Measurements from ENCODE around the gene NIPSNAP3A. TPM values are rescaled to one million over a fixed set of nuclear protein-coding genes. Genes with fewer than 3 reads are reported as not detected.

NIPSNAP3A gene
- total RNA-seq, 1 experiment from 2014 or later = 13.6 TPM

DNA sequence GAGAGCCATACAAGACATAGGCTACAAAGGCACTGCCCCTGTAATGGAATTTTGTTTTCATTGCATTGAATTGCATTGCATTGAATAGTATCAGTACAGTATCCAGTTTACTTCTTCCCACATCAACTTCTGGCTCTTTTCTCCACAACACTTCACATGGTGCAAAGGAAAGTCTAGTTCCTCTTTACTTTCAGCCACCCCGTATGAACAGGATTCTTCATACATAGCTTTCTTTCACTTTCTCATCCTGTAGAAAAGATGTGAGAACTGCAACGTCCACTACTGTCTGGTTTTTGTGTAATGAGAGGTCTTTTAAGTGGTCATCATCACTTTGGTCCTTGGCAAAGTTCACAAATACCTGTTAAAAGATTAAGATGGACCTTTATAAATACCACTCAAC lies 36.6 kb downstream of the NIPSNAP3A start:
- DNase-seq (ENCODE audit: low spot score) = no peak
- intact Hi-C loops (cut with micrococcal nuclease; ENCODE audit: unreplicated experiment) = loop anchor here (5.0 kb wide), 1 partner anchor 373 kb away; no protein-coding TSS in a partner anchor
- Histone ChIP-seq H3K4me1 (ENCODE audit: insufficient read depth, low read length, poor library complexity, severe bottlenecking) (no peaks in the 10 kb centered on the region), H3K27me3 (replicated peaks; ENCODE audit: insufficient read depth, low read depth, low read length, poor library complexity) (no peaks in the 10 kb centered on the region), H3K4me3 (ENCODE audit: low read depth, low read length, poor library complexity, severe bottlenecking) (no peak overlapping the region), H3K36me3 (ENCODE audit: insufficient read depth, low read length, poor library complexity, severe bottlenecking) (no peaks in the 10 kb centered on the region), H3K27ac (ENCODE audit: low read depth, low read length, poor library complexity, severe bottlenecking) (no peak overlapping the region), H3K9me3 (ENCODE audit: low read depth, low read length, poor library complexity, severe bottlenecking) (no peaks in the 10 kb centered on the region)
- no peak for TF ChIP-seq EZH2 (IDR thresholded peaks at IDR 0.05; ENCODE audit: borderline replicate concordance, low read depth, low read length, poor library complexity, severe bottlenecking)
- TF ChIP-seq, protein P1, sequence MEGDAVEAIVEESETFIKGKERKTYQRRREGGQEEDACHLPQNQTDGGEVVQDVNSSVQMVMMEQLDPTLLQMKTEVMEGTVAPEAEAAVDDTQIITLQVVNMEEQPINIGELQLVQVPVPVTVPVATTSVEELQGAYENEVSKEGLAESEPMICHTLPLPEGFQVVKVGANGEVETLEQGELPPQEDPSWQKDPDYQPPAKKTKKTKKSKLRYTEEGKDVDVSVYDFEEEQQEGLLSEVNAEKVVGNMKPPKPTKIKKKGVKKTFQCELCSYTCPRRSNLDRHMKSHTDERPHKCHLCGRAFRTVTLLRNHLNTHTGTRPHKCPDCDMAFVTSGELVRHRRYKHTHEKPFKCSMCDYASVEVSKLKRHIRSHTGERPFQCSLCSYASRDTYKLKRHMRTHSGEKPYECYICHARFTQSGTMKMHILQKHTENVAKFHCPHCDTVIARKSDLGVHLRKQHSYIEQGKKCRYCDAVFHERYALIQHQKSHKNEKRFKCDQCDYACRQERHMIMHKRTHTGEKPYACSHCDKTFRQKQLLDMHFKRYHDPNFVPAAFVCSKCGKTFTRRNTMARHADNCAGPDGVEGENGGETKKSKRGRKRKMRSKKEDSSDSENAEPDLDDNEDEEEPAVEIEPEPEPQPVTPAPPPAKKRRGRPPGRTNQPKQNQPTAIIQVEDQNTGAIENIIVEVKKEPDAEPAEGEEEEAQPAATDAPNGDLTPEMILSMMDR (conservative IDR thresholded peaks at IDR 0.05; ENCODE audit: low read depth, low read length) = no peak
- ChIA-PET CTCF (no interaction called here), POLR2A (ENCODE audit: low non-redundant PET) (no interaction called here)
- no TSS peak for BruUV-seq (replicated peaks)

DNA sequence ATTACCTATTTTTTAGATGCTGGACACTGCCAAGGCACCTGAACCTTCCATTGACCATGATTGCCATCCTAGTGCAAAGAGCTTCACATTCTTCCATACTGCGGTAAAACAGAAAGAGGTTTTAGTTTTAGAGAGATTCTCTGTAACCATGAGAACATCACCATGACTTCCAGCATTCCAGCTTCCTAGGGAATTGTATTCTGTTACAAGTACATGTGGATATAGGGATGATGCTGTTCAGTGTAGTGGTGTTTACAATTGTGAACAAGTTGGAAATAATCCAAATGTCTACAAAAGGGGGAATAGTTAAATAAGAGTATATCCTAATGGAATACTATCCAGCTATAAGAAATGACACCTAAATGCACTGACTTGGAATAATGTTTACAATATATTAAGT lies 38.8 kb downstream of the NIPSNAP3A start:
- no peak for TF ChIP-seq EZH2 (IDR thresholded peaks at IDR 0.05; ENCODE audit: borderline replicate concordance, low read depth, low read length, poor library complexity, severe bottlenecking)
- TF ChIP-seq, protein P1 (conservative IDR thresholded peaks at IDR 0.05; ENCODE audit: low read depth, low read length) = no peak
- no peak for DNase-seq (ENCODE audit: low spot score)
- Histone ChIP-seq H3K4me1 (ENCODE audit: insufficient read depth, low read length, poor library complexity, severe bottlenecking) (no peaks in the 10 kb centered on the region), H3K27ac (ENCODE audit: low read depth, low read length, poor library complexity, severe bottlenecking) (no peak overlapping the region), H3K36me3 (ENCODE audit: insufficient read depth, low read length, poor library complexity, severe bottlenecking) (no peaks in the 10 kb centered on the region), H3K9me3 (ENCODE audit: low read depth, low read length, poor library complexity, severe bottlenecking) (no peaks in the 10 kb centered on the region), H3K27me3 (replicated peaks; ENCODE audit: insufficient read depth, low read depth, low read length, poor library complexity) (no peaks in the 10 kb centered on the region), H3K4me3 (ENCODE audit: low read depth, low read length, poor library complexity, severe bottlenecking) (no peak overlapping the region)
- intact Hi-C loops (cut with micrococcal nuclease; ENCODE audit: unreplicated experiment) = no loop called here
- ChIA-PET CTCF (no interaction called here), POLR2A (ENCODE audit: low non-redundant PET) (no interaction called here)
- BruUV-seq (replicated peaks) = no TSS peak

DNA sequence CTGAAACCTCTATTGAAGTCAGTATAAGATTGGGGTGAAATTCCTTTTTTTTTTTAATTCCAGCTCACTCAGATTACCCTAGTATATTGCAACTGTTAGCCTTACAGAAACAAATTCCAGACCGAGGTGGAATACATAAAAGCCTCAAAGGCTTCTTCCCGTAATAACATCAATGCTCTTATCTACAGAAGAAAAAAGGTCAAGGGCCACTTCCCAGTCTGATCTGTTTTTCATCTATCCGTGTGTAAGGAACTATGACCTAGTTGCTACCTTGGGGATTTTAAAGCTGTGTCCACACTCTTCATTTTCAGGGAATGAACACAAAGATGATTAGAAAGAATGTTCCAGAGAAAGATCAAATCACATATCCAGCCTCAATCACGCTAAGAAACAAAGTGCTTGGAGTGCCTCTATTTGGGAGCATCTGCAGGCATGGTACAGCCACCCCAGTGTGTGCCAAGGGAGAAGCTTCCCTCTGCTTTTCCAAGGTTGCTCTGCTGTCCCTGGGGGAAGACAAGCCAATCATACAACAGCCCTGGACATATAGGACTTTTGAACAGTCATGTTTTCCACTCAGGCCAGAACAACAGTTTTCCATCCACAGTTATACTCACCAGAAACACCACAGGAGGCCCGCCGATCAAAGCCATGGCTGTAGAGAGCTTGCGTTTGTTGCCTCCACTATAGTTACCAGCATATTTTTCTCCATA lies 40.0 kb downstream of the NIPSNAP3A start:
- Histone ChIP-seq H3K27ac (ENCODE audit: low read depth, low read length, poor library complexity, severe bottlenecking) (no peak overlapping the region), H3K36me3 (ENCODE audit: insufficient read depth, low read length, poor library complexity, severe bottlenecking) (no peaks in the 10 kb centered on the region), H3K4me1 (ENCODE audit: insufficient read depth, low read length, poor library complexity, severe bottlenecking) (no peaks in the 10 kb centered on the region), H3K27me3 (replicated peaks; ENCODE audit: insufficient read depth, low read depth, low read length, poor library complexity) (no peaks in the 10 kb centered on the region), H3K4me3 (ENCODE audit: low read depth, low read length, poor library complexity, severe bottlenecking) (no peak overlapping the region), H3K9me3 (ENCODE audit: low read depth, low read length, poor library complexity, severe bottlenecking) (no peaks in the 10 kb centered on the region)
- intact Hi-C loops (cut with micrococcal nuclease; ENCODE audit: unreplicated experiment) = no loop called here
- BruUV-seq (replicated peaks) = no TSS peak
- no peak for DNase-seq (ENCODE audit: low spot score)
- POLR2A ChIA-PET (ENCODE audit: low non-redundant PET) = no interaction called here
- CTCF ChIA-PET = no interaction called here
- no peak for TF ChIP-seq EZH2 (IDR thresholded peaks at IDR 0.05; ENCODE audit: borderline replicate concordance, low read depth, low read length, poor library complexity, severe bottlenecking)
- TF ChIP-seq, protein P1 (conservative IDR thresholded peaks at IDR 0.05; ENCODE audit: low read depth, low read length) = no peak
